Measurements from ENCODE around the gene NSL1.
"Not testable (repeated sequence)": the region's sequence is repeated elsewhere in the genome, so short reads cannot be mapped to it uniquely, and the experiment has no call there.

The NSL1 gene, protein sequence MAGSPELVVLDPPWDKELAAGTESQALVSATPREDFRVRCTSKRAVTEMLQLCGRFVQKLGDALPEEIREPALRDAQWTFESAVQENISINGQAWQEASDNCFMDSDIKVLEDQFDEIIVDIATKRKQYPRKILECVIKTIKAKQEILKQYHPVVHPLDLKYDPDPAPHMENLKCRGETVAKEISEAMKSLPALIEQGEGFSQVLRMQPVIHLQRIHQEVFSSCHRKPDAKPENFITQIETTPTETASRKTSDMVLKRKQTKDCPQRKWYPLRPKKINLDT

DNA sequence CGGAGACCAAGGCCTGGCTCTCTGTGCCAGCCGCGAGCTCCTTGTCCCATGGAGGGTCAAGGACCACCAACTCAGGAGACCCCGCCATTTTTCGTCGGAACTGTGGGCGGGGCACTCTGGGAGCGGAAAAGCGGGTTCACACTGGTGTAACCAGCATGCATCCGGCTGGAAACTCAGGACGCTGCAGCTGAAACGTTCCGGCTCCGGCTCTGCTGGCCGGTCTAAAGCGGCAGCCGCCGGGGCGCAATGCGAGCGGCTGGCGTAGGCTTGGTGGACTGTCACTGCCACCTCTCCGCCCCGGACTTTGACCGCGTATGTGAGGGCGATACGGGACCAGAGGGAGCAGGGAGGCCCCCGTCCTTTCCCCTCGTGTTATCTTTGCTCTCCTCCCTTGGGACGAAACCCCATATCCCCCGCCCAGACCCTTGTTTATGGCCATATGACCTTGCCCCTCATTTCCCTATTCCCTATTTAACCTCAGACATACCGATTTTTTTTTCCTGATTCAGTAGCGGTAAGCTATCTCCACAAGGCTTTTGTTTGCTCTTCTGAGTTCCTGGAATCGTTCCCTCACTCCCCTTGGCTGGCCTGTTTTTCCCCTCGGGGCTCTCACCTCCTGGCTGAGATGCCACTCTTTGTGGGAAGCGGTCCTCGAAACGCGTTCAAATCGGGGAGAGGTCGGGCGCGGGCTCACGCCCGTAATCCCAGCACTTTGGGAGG is at the start of gene NSL1, which contains the start of gene TATDN3:
Gene NSL1, minus strand, starts transcription at position 102 of the 720 bp plus-strand sequence. Its CDS starts 14 bp downstream, at position 88.
Gene TATDN3, plus strand, starts transcription at position 219 of the 720 bp plus-strand sequence. Its CDS starts 28 bp downstream, at position 247.
- peak; percentile 46 to 74 for DNase-seq

DNA sequence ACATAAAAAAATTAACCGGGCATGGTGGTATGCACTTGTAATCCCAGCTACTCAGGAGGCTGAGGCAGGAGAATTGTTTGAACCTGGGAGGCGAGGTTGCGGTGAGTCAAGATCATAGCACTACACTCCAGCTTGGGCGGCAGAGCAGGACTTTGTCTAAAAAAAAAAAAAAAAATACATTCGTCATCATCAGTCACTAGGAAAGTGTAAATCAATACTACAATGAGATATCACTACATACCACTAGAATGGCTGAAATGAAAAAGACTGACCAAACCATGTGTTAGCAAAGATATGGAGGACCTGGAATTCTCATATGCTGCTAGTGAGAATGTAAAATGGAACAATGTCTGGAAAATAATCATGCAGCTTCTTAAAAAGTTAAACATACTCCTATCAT is 46.6 kb upstream of the NSL1 start:
- no peak for DNase-seq

DNA sequence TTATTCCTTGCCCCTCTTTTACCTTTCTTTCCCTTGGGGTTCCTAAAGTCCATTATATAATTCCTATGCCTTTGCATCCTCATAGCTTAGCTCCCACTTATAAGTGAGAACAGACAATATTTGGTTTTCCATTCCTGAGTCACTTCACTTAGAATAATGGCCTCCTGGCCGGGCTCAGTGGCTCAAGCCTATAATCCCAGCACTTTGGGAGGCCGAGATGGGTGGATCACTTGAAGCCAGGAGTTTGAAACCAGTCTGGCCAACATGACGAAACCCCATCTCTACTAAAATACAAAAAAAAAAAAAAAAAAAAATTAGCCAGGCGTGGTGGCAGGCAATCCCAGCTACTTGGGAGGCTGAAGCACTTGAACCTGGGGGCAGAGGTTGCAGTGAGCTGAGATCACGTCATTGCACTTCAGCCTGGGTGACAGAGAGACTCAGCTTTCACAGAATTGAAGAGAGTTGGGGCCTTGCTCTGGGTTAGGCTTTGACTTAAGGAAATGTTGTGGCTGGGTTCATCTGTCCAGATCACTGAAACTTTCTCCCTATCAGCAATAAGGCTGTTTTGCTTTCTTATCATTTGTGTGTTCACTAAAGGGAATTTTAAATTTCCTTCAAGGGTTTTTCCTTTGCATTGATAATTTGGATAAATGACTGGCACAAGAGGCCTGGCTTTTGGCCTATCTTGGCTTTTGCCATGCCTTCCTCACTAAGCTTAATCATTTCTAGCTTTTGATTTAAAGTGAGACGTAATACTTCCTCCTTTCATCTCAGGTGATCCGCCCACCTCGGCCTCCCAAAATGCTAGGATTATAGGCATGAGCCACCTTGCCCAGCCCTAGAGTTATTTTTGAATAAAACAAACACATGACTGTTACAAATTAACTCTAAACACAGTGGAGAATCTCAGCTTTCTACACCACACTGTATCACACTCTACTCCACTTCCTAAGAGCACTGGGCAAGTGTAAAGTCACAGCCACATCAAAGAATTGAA is 41.9 kb upstream of the NSL1 start:
- not testable (repeated sequence) for DNase-seq

GRCh38 chr1:212828395-212828794 is 36.8 kb upstream of the NSL1 start:
- DNase-seq: no peak

DNA sequence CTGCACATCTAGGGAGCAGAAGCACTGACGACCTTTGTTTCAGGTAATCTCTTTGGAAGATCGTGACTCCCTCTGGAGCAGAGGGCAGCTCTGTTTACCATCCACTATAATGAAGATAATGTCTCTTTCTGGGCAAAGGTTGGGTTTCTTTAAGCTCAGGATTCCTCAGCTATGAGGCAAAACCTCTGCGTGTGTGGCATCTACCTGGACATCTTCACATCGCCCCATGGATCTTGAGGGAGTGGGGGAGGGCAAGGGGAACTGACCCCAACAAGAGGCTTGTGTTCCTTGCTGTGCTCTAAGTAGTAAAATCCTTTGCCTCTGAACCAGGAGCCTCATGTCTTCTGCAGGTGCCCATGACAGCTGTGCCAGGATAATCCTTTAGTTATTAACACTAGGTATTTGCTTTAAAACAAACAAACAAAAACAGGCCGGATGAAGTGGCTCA is 36.3 kb upstream of the NSL1 start:
- no peak for DNase-seq

GRCh38 chr1:212827171-212827776 is 35.7 kb upstream of the NSL1 start:
- DNase-seq: no peak

DNA sequence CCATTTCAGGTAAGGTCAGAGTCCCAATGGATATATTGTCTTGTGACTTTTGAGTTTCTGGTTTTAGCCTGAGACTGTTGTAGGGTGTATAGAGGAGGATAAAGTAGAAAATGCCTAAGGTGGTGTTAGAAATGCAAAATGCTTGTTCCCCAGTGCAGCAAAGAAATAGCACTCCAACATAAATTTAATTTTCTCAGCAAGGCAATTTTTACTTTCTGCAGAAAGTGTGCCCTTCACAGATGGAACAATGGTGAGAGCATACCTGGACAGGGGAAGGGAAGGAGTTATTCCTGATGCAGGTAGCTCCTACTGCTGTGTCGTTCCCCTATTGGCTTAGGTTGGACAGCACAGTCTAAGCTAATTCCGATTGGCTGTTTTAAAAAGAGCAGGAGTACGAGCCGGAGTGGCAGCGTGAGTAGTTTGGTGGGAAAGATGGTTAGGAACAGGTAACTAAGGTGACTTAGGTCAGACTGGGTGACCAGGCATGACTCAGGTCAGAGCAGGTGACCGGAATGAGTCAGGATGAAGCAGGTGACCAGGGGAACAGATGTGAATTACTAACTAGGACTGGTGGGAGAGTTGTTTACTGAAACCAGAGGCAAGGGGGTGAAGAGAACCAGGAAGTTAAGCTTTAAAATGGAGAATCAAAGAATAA is 34.3 kb upstream of the NSL1 start:
- DNase-seq: no peak

DNA sequence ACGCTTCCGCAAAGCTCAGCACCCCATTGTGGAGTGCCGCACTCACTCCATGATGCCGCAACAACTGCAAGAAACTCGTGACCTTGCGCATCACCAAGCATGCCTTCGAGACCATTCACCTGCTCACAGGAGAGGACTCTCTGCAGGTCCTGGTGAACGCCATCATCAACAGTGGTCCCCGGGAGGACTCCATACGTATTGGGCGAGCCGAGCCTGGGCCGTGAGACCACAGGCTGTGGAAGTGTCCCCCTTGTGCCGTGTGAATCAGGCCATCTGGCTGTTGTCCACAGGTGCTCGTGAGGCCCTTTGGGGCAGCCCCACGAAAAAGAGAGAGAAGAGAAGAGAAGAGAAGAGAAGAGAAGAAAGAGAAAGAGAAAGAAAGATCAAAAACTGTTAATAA is 32.6 kb upstream of the NSL1 start:
- DNase-seq: no peak

DNA sequence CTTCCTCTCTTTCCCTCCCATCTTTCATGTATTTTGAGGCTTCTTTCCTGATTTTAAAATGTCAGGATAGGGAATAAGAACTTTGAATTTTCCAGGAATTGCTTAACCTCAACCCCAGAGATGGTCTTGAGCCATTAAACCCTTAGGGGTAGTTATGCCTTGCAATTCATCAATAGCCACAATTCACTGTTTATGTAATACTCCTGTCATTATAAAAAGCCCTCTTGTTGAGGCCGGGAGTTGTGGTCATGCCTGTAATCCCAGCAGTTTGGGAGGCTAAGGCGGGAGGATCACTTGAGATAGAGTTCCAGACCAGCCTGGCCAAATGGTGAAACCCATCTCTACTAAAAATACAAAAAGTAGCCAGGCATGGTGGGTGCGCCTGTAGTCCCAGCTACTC is 31.4 kb upstream of the NSL1 start:
- DNase-seq: no peak

DNA sequence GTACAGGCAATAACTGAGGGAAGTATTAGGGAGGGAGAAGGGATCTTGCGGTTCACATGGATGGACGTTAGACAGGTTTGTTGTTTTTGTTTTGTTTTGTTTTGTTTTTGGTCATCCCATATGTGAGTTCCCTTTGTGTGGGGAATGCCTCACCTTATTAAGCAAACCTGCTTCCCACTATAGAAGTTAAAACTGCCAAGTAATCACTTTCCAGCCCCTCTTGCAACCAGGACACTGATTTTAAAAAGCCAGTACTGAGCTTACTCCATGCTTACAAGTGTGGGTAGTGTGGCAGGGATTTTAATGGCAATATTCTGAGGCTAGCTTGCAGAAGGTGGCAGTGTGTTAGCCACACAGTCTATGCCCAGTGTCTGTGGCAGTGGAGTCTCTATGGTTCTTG is 29.4 kb upstream of the NSL1 start:
- DNase-seq: no peak

DNA sequence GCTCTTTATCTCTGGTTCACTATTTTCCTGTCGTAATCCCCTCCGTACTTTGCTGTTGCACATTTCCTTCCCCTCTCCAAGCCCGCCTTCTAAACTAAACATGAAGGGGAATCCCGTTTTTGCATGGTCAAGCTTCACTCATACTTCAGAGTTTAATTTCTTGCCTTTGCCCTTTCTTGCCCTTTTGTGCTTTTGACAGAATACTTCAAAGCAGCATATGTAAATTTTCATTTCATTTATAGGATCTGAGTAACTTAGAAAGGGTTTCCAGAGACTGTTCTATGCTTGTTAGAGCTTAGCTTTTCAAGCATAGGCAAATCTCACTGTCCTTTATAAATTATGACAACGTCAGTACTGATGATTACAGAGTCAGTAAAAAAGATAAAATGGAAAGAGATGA is 28.1 kb upstream of the NSL1 start:
- DNase-seq: no peak

DNA sequence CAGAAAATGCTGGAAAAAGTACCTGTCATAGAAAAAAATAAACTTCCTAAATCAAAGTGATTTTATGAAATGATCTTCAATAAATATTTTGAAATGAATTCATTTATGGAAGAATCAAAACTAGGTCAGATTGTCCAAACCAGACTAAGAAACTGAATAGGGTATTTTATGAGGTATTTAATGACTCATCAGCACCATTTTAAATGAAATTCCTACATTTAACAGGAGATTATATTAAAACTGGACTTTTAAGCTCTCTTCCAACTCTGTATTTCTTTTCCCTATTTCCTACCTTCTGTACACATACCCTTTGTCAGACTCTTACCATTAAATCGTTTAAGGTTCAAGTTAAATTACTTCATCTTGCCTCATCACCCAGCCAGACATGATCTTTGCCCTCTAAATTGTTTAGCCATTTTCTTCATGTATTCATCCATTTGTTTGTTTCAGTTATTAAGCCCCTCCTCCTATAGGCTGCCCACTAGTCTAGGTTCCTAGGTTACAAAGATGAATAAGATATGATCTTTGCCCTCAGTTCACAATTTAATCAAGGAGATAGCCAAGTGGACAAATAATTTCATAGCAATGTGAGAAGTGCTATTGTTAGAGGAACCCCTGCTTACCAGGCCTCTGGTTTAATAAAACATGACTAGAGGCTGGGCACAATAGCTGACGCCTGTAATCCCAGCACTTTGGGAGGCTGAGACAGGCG is 25.1 kb upstream of the NSL1 start:
- no peak for DNase-seq

DNA sequence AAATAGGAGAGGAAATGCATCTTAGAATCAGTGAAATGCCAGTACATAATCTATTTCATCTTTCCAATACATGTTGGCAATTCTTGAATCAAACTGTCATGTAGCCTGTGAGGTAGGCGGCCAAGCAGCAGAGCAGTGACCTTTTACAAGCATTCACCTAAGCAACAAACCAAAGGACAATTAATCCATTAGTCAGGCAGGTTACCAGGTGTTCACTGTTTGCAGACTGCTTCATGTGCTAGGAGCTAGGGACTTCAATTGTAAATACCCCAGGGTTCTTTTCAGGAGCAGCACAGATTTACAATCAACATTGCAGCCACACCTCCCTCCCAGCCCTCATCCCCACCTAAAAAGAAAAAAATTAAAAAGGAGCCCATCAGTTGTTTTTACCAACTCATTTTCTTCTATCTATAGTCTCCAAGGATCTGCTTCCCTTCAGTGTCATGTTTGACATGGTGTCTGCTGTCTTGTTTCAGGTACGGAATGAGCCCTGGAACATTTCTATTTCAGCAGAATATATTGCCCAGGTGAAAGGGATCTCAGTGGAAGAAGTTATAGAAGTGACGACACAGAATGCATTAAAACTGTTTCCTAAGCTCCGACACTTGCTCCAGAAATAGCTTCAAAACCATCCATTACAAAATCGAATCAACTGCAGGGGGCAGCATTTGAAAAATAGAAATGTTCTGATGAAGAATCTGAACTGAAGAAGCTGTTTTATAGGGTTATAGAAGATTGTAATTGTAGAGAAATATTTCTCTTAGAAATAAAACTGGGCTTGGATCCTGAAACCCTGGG is 23.2 kb upstream of the NSL1 start:
- no peak for DNase-seq

DNA sequence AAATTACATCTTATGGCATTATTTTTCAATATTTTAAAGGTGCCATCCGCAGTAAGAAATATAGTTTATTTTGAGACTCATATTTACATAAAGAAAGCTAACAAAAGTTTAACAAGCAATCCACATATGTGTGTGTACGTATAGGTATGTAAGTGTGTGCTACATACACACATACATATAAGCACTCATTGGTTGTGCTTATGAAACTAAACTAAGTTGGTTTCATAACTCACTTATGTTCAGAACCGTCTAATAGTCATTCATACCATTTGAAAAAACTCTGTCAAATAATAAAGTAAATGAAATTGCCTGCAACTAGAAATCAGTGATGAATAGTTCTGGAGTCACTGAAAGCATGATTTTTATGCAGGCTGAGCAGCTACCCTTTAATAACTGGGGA is 14.2 kb upstream of the NSL1 start:
- DNase-seq: no peak

GRCh38 chr1:212797681-212798080 is 6.1 kb upstream of the NSL1 start:
- DNase-seq: no peak

DNA sequence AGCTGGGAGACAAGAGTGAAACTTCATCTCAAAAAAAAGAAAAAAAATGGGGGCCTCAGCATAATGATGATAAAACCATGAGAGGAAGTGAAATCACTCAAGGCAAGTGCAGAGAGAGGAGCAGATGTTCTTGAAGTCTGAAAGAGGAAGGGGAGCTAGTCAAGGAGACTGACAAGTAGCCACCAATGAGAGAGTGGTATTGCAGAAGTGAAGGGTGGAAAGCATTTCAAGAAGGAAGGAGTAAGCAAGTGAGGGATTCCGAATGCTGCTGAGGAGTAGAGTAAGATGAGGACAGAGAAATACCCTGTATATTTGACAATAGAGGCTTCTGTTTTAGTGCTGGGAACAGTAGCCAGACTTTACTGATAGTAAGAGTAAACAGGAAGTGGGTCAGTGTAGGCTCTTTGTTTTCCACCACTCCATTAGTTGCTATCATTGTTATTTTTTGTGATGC is 3.0 kb upstream of the NSL1 start:
- no peak for DNase-seq

DNA sequence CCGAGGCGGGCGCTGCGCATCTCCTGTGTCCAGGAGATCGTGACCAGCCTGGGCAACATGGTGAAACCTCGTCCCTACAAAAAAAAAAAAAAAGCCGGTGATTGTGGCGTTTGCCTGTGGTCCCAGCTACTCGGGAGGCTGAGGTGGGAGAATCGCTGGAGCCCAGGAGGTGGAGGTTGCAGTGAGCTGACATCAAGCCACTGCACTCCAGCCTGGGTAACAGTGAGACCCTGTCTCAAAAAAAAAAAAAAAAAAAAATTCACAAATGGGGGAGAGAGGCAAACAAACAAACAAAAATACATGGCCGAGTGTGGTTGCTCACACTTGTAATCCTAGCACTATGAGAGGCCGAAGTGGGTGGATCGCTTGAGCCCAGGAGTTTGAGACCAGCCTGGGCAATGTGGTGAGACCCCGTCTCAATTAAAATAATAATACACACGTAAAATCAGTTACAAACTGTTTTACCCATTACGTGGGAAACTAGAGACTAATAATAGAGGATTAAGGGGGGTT is 875 bp upstream of the NSL1 start:
- DNase-seq: no peak

GRCh38 chr1:212791261-212791675 is 309 bp downstream of the NSL1 start:
- DNase-seq: peak; percentile 46 to 70

DNA sequence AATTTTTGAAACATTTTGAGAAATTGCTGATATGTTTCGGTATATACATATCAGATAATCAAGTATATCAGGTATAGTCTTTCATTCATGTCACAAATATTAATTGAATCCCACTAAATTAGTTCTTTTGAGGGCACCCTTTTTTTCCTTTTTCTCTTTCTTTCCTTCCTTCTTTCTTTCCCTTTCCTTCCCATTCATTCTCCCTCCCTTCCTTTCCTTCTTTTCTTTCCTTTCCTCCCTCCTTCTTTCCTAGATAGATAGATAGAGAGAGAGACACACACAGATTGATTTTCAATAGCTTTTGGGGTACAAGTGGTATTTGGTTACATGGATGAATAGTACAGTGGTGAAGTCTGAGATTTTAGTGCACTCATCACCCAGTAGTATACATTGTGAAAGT is 5.7 kb downstream of the NSL1 start:
- DNase-seq: no peak

DNA sequence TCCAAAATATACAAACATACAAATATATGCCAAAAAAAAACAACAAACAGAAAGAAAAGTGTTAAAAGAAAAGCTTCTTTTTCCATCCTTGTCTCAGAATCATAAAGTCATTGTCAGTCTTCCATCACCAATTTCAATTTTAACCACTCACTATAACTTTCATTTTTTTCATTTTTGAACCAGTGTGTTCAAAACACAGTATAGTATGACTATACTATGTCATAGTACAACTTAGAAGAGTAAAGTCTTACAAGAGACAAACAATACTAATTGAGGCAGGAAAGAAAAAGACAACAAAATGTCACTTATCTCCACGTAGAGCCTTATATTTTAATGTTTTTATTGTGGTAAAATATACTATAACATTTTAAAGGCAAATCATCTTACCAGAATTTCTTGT is 7.6 kb downstream of the NSL1 start:
- no peak for DNase-seq

All from SW 1271 (cell line).